ENCODE data around the gene PLEKHB2. TPM values are rescaled to one million over a fixed set of nuclear protein-coding genes. Genes with fewer than 3 reads are reported as not detected.

Gene PLEKHB2
- total RNA-seq, 1 experiment from 2014 or later: 94.8 TPM

- intact Hi-C loops (cut with micrococcal nuclease): no loop called here
- Histone ChIP-seq H3K27ac (ENCODE audit: low read depth, low read length) (no peak overlapping the region), H3K9me3 (ENCODE audit: control insufficient read depth in 1 of 2, insufficient read depth in 1 of 2, low read depth in 1 of 2, low read length in 2 of 2) (no peaks in the 10 kb centered on the region), H3K4me2 (ENCODE audit: low read length) (no peak overlapping the region), H3K36me3 (ENCODE audit: control insufficient read depth in 1 of 2, insufficient read depth in 2 of 2, low read length in 2 of 2) (peaks cover 3 to 10% of the 10 kb centered on the region in 2 experiments; a peak in 2 of 4 replicates), H4K20me1 (ENCODE audit: insufficient read depth) (peaks cover 8% of the 10 kb centered on the region; the same call in 1 of the 2 replicates), H3K27me3 (ENCODE audit: insufficient read depth, low read length) (no peaks in the 10 kb centered on the region), H3K79me2 (ENCODE audit: insufficient read depth, low read length) (peaks cover 100% of the 10 kb centered on the region), H3K4me1 (ENCODE audit: control insufficient read depth in 1 of 2, insufficient read depth in 2 of 2, low read length in 2 of 2) (no peaks in the 10 kb centered on the region), H3K9me2 (ENCODE audit: insufficient read depth) (no peaks in the 10 kb centered on the region), H2AFZ (ENCODE audit: low read depth, low read length, poor library complexity, severe bottlenecking) (no peak overlapping the region), H3K9ac (ENCODE audit: low read length) (no peak overlapping the region), H3K4me3 (replicated peaks in 1 of 2; ENCODE audit: low read depth in 1 of 2, low read length in 2 of 2) (no peak overlapping the region)
- ChIA-PET POLR2A (no interaction called here), CTCF (no interaction called here), RAD21 (ENCODE audit: low non-redundant PET in 1 of 2, low total read pairs in 2 of 2, uncharacterized antibody in 2 of 2, unreplicated experiment in 2 of 2) (no interaction called here)
- no TSS peak for BruUV-seq (replicated peaks)
- TF ChIP-seq SIN3A (IDR thresholded peaks at IDR 0.05; ENCODE audit: low read depth) (no peak), ZBTB33 (IDR thresholded peaks at IDR 0.05; ENCODE audit: extremely low read depth, insufficient replicate concordance, low read length) (no peak), EZH2phosphoT487 (IDR thresholded peaks at IDR 0.05; ENCODE audit: borderline replicate concordance) (no peak), EGR1 (IDR thresholded peaks at IDR 0.05; ENCODE audit: low read depth) (no peak), POLR2A (IDR thresholded peaks at IDR 0.05; ENCODE audit: borderline replicate concordance, extremely low read depth, insufficient read depth, insufficient read length) (no peak), JUND (IDR thresholded peaks at IDR 0.05) (no peak), ATF3 (IDR thresholded peaks at IDR 0.05) (no peak), POLR2AphosphoS5 (IDR thresholded peaks at IDR 0.05; ENCODE audit: low read depth, low read length) (no peak), CEBPB (IDR thresholded peaks at IDR 0.05; ENCODE audit: low read depth) (no peak), ELF1 (IDR thresholded peaks at IDR 0.05; ENCODE audit: borderline replicate concordance, low read depth) (no peak), YY1 (IDR thresholded peaks at IDR 0.05; ENCODE audit: extremely low read depth, insufficient replicate concordance, low read depth, low read length) (no peak), EZH2 (IDR thresholded peaks at IDR 0.05) (no peak), MAX (IDR thresholded peaks at IDR 0.05) (no peak), CBX3 (IDR thresholded peaks at IDR 0.05; ENCODE audit: low read depth) (no peak), CTCF (IDR thresholded peaks at IDR 0.05 in 2 of 3, conservative IDR thresholded peaks at IDR 0.05 in 1 of 3; ENCODE audit: borderline replicate concordance in 1 of 3, insufficient read depth in 1 of 3, low read depth in 2 of 3, low read length in 2 of 3) (no peak), SP1 (IDR thresholded peaks at IDR 0.05; ENCODE audit: low read depth) (no peak), ZFX (IDR thresholded peaks at IDR 0.05) (no peak), TCF7L2 (IDR thresholded peaks at IDR 0.05; ENCODE audit: borderline replicate concordance, extremely low read depth, insufficient read depth, insufficient read length) (no peak)
- TF ChIP-seq, protein P1, sequence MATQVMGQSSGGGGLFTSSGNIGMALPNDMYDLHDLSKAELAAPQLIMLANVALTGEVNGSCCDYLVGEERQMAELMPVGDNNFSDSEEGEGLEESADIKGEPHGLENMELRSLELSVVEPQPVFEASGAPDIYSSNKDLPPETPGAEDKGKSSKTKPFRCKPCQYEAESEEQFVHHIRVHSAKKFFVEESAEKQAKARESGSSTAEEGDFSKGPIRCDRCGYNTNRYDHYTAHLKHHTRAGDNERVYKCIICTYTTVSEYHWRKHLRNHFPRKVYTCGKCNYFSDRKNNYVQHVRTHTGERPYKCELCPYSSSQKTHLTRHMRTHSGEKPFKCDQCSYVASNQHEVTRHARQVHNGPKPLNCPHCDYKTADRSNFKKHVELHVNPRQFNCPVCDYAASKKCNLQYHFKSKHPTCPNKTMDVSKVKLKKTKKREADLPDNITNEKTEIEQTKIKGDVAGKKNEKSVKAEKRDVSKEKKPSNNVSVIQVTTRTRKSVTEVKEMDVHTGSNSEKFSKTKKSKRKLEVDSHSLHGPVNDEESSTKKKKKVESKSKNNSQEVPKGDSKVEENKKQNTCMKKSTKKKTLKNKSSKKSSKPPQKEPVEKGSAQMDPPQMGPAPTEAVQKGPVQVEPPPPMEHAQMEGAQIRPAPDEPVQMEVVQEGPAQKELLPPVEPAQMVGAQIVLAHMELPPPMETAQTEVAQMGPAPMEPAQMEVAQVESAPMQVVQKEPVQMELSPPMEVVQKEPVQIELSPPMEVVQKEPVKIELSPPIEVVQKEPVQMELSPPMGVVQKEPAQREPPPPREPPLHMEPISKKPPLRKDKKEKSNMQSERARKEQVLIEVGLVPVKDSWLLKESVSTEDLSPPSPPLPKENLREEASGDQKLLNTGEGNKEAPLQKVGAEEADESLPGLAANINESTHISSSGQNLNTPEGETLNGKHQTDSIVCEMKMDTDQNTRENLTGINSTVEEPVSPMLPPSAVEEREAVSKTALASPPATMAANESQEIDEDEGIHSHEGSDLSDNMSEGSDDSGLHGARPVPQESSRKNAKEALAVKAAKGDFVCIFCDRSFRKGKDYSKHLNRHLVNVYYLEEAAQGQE (IDR thresholded peaks at IDR 0.05; ENCODE audit: low read depth): no peak
- ATAC-seq: no peak
- DNase-seq (ENCODE audit: low read depth, low spot score): no peak
These were observed 7.4 kb downstream of the PLEKHB2 start for GRCh38 chr2:131112529-131112928.
